NCI-H2171 (cell line): ENCODE data around the gene ENTHD1.
"Not testable (repeated sequence)": the region's sequence is repeated elsewhere in the genome, so short reads cannot be mapped to it uniquely, and the experiment has no call there.

Source experiments
- DNase-seq: peaks from one replicate; lab custom pipeline; 2025; lab: John Stamatoyannopoulos, UW

Gene ENTHD1

GRCh38 chr22:39924286-39924685 lies 30.7 kb upstream of the ENTHD1 start:
- DNase-seq, result no peak

GRCh38 chr22:39923696-39924095 lies 30.1 kb upstream of the ENTHD1 start:
- no peak for DNase-seq

GRCh38 chr22:39920134-39920743 lies 26.7 kb upstream of the ENTHD1 start:
- DNase-seq, result no peak

- DNase-seq, result no peak
These were observed 24.4 kb upstream of the ENTHD1 start for GRCh38 chr22:39917776-39918495.

DNA sequence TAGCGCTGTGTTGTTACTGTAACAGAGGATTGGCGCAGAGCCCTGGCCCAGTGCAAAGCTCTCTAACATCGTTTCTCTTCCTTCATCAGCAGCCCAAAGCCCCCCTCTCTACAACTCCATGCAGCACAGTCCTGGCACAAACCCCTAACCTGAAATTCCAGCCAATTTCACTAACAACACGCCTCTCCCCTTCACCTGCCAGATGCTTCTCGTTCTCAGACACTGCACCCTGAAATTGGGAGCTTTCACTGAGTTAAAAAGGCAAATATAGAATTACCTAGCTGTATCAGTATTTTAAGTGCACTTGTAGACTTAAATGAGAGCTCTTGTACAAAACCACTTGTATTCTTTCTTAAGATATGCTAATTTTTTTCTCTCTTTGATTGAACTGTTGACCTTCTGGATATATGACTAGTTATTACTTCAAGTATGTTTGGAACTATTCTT lies 23.7 kb upstream of the ENTHD1 start:
- no peak for DNase-seq

- no peak for DNase-seq
These were observed 22.9 kb upstream of the ENTHD1 start for GRCh38 chr22:39916496-39916895.

- no peak for DNase-seq
These were observed 21.8 kb upstream of the ENTHD1 start for GRCh38 chr22:39915295-39915726.

DNA sequence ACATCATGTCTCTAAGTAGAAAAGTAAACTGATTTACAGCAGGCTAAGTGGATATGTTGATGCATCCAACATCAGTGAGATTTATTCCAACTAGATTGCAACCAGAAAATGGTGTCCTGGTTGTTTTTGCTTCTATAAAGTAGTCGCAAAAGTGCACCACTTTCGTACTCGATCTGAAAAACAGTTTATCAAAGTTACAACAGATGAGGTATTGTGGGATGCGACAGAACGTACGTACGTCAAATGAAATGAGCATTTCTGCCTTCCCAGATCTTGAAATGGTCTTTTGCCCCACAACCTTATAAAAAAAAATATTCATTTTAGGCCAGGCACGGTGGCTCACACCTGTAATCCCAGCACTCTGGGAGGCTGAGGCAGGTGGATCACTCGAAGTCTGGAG lies 21.0 kb upstream of the ENTHD1 start:
- no peak for DNase-seq

DNA sequence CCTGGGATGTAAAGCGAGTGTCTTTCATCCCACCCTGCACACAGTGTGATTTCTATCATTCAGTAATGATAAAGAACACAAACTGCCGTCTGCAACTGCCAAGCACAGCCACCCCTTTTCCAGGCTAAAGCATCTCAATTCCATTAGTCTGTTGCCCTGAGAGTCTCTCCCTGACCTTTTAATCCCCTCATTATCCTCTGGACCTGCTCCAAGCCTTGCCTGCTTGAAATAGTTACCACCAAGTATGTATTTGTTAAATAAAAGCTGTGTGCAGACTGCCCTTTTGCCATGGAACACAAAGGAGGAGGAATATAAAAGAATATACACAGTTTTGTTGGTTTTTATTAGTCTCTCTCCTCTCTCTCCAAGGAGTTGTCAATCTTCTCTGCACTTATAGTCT lies 20.3 kb upstream of the ENTHD1 start:
- no peak for DNase-seq

DNA sequence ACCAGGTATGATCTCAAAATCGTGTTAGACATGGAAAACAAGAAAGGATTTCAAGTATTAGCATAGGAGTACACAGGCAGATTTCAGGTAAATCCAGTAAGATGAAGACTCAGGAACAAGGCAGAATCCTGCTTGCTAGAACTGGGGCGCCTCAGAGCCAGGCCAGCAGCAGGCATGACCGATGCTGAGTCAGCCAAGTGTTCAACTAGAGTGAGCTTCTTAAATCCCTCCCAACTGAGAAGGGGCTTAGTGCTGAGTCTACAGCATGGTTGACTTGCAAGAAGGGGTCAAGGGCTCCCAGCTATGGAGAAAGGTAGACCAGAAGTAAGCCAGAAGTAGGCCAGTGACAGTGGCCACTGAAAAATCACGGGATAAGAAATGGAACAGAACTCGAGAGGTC lies 19.8 kb upstream of the ENTHD1 start:
- no peak for DNase-seq

GRCh38 chr22:39910876-39911613 lies 17.5 kb upstream of the ENTHD1 start:
- no peak for DNase-seq

DNA sequence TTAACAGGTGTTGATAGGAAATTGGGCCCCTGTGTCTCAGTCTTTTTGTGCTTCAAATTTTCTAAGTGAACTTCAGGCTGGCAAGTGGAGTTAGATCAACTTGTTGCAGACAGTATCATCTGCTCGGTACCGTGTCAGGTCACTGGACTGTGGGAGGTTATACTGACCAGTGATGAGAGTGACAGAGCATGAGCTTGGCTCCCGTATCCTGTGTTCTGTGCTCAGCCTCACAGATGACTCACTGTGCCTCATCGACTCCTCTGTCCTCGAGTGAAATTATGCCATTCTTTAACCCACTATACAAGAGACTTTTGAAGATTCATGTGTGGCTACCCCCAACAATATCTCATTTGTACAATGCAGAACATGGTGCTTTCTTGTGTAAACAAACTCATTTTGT lies 15.2 kb upstream of the ENTHD1 start:
- no peak for DNase-seq

- no peak for DNase-seq
These were observed 14.6 kb upstream of the ENTHD1 start for GRCh38 chr22:39908136-39908535.

DNA sequence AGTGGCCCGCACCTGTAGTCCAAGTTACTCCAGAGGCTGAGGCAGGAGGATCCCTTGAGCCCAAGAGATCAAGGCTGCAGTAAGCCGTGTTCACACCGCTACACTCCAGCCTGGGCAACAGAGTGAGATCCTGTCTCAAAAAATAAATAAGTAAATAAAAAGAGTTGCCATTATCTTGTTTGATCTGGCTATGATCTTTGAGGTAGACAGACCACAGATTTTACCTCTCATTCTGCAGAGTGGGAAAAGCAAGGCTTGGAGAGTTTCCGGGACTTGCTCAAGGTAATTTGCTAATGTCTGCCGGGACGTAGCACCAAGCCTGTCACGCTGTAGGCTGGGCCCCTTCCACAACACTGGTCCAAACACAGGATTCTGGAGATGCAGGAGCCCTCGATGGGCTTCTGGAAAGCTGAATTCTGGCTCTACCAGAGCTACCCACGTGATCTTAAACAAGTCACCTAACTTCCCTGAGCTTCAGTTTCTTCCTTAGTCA lies 14.1 kb upstream of the ENTHD1 start:
- no peak for DNase-seq

DNA sequence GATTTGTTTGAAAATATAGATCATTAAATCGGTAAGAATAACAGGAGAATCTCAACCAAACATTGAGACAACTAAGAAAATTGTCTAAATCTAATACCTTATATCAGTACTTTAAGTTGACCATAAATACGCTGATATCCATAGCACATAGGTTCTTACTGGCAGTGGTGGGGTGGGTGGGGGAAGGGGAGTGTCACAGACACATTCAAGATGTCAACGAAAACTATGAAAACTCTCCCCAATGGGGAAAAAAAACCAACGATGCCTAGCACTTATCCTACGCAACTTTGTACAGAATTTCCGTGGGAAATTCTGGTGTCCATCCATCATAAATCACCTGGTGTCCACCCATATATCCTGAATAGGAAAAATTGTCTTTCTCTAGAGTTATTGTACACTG lies 13.5 kb upstream of the ENTHD1 start:
- no peak for DNase-seq

- DNase-seq, result no peak
These were observed 12.6 kb upstream of the ENTHD1 start for GRCh38 chr22:39906207-39906606.

DNA sequence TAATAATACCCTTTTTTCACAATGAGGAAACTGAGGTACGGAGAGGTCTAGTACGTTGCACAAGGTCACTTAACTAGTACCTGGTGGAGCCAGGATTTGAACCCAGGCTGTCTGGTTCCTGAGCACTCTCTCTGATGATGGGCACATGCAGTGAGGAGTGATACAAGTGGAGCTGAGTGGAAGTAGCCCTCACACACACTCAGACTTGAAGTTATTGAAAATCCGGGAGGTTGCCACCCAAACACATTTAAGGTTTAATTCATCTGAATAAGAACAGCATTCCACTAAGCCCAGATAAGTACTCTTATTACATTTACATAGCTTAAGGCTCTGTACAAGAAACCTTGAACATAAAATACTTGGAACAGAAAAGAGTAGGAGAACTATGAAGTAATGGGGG lies 12.1 kb upstream of the ENTHD1 start:
- DNase-seq, result no peak

DNA sequence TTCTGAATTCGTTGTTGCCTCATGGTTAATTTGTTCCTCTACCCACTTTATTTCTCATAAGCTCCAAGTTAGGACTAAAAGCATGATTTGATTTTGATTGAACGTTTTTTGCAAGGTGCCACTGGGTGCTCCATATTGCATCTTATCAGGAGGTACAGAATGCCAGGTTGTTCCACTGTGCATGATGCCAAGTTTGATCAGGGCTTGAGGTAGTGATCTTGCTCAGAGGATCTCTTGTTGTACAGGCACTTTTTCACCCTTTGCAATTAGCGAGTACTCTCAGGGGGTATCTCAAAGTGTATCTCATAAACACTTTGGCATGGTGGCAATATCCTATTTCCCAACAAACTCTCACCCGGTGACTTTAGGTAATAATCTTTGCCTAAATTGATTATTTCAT lies 11.3 kb upstream of the ENTHD1 start:
- no peak for DNase-seq

DNA sequence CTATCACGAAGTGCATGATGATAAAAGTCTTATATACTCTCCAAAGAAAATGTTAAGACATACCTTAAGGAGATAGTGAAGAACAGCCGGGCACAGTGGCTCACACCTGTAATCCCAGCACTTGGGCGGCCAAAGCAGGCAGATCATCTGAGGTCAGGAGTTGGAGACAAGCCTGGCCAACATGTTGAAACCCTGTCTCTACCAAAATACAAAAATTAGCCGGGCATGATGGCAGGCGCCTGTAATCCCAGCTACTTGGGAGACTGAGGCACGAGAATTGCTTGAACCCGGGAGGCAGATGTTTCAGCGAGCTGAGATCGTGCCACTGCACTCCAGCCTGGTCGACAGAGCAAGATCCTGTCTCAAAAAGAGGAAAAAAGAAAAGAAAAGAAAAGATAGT lies 10.5 kb upstream of the ENTHD1 start:
- not testable (repeated sequence) for DNase-seq

DNA sequence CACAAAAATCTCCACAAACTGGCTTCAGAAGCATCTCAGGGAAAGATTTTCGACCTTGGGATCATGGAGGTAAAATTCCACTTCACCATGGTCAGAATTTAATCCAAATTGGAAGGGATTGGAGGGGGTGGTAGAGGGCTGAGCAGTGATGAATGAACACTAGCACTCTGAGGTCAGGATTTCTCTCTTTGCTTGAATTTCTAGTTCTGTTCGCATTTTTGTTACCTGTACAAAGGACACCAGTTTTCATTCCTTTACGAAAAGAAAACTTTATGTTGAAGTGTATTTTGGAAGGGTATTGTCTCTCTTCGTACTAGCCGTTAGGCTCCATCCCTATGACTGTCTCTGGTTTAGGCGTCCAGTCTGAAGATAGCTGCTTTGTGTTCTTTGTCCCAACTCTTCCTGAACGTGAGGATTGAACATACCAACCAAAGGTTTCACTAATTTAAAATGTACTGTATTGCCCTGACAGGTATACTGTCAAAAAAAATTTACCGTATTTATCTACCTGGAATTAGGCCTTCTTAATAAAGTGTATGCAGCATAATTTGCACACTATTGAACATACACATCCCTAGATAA lies 8.1 kb upstream of the ENTHD1 start:
- DNase-seq, result no peak

GRCh38 chr22:39900306-39901227 lies 7.0 kb upstream of the ENTHD1 start, which contains the start of gene GRAP2:
TSS of gene GRAP2 (plus strand) at chr22:39901084. CDS start at chr22:39947107, 46,023 bp downstream.
- no peak for DNase-seq
